HG02981 (cell line): ENCODE measurements around the gene GMDS.

ENCODE experiments used
- ATAC-seq: cut with Tn5 transposase; IDR thresholded peaks from one replicate; pipeline ENCODE4 v1.9.1; 2021; ENCODE audit warnings: mild to moderate bottlenecking, moderate library complexity; ENCODE audit not compliant: unreplicated experiment

GMDS gene

GRCh38 chr6:1611322-1611571 lies 634.2 kb downstream of the GMDS start:
- no peak for ATAC-seq

- ATAC-seq = no peak
Measured at GRCh38 chr6:1610497-1611321, 634.7 kb downstream of the GMDS start.

- ATAC-seq = no peak
Measured at GRCh38 chr6:1609648-1610496, 635.5 kb downstream of the GMDS start, which contains the start of gene FOXC1. Gene FOXC1, plus strand, starts transcription at chr6:1609915. Its CDS starts 531 bp downstream, at chr6:1610446.

- no peak for ATAC-seq
Measured at GRCh38 chr6:1609041-1609647, 636.3 kb downstream of the GMDS start.

- ATAC-seq = no peak
Measured at GRCh38 chr6:1608222-1609040, 637.0 kb downstream of the GMDS start.

GRCh38 chr6:1607516-1608221 lies 637.7 kb downstream of the GMDS start:
- ATAC-seq = no peak

- no peak for ATAC-seq
Measured at GRCh38 chr6:1606780-1607515, 638.5 kb downstream of the GMDS start.

- no peak for ATAC-seq
Measured at GRCh38 chr6:1605893-1606779, 639.3 kb downstream of the GMDS start.

- ATAC-seq = no peak
Measured at GRCh38 chr6:1605004-1605892, 640.2 kb downstream of the GMDS start.

- peak; percentile 55 for ATAC-seq
Measured at GRCh38 chr6:1604158-1605003, 641.0 kb downstream of the GMDS start.

- no peak for ATAC-seq
Measured at GRCh38 chr6:1603708-1604107, 641.7 kb downstream of the GMDS start.

- ATAC-seq = no peak
Measured at GRCh38 chr6:1602049-1602713, 643.2 kb downstream of the GMDS start.

GRCh38 chr6:1601158-1602048 lies 644.0 kb downstream of the GMDS start:
- ATAC-seq = no peak

GRCh38 chr6:1600764-1601157 lies 644.6 kb downstream of the GMDS start:
- ATAC-seq = no peak

- ATAC-seq = no peak
Measured at GRCh38 chr6:1600063-1600763, 645.2 kb downstream of the GMDS start.
